Measurements from ENCODE around the gene TMCC1. TPM values are rescaled to one million over a fixed set of nuclear protein-coding genes. Genes with fewer than 3 reads are reported as not detected.
A peak's percentile ranks its signal among the peaks of the same experiment; 100 is the strongest.

The TMCC1 gene
- total RNA-seq, 1 donor from 2014 or later: 52.5 TPM

DNA sequence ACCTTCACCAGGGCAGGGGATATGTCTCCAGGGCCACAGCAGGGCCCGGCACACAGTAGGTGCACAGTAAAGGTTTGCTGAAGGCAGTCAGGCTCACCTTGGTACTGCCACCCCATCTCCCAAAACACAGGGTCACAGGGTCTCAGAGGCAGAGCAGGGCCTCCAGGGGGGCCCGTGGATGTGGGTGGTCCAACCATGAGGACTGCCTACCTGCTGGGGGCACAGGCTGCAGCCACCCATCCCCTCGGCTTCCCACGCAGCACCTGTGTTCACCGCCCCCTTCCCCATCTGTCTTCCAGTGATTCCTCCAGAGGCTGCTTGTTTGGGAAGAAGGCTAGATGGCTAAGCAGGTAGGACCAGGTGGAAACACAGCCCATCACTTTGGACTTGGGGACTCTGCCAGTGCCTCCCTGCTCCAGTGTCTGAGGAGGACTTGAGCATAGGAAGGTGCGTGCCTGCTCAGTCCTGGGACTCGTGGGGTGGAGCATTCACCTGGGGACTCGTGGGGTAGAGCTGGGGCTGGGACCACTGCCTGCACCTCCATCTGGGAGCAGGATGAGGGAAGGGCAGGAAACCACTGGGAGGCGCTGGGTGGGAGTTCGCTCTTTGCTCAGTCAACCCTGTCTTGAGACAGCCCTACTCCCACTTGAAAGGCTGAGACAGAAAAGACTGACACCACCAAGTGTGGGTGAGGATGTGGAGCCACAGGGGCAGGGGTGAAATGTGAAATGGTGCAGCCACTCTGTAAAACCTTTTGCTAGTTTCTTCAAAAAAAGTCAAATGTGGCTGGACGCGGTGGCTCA lies 268.2 kb downstream of the TMCC1 start:
- H3K4me3 Mint-ChIP-seq (ENCODE audit: low read depth): peak overlapping the region; percentile 5
- H3K27me3 Mint-ChIP-seq: no peaks in the 10 kb centered on the region
- no peak for DNase-seq (ENCODE audit: low spot score, unreplicated experiment)
- no peaks in the 10 kb centered on the region for H3K36me3 Mint-ChIP-seq (ENCODE audit: insufficient read depth)
- H3K27ac Mint-ChIP-seq: peak overlapping the region; percentile 93
- TF ChIP-seq, protein P1, sequence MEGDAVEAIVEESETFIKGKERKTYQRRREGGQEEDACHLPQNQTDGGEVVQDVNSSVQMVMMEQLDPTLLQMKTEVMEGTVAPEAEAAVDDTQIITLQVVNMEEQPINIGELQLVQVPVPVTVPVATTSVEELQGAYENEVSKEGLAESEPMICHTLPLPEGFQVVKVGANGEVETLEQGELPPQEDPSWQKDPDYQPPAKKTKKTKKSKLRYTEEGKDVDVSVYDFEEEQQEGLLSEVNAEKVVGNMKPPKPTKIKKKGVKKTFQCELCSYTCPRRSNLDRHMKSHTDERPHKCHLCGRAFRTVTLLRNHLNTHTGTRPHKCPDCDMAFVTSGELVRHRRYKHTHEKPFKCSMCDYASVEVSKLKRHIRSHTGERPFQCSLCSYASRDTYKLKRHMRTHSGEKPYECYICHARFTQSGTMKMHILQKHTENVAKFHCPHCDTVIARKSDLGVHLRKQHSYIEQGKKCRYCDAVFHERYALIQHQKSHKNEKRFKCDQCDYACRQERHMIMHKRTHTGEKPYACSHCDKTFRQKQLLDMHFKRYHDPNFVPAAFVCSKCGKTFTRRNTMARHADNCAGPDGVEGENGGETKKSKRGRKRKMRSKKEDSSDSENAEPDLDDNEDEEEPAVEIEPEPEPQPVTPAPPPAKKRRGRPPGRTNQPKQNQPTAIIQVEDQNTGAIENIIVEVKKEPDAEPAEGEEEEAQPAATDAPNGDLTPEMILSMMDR (IDR thresholded peaks at IDR 0.05; ENCODE audit: unreplicated experiment): no peak
- peaks cover 22% of the 10 kb centered on the region for H3K4me1 Mint-ChIP-seq (ENCODE audit: low read depth)
- H3K9me3 Mint-ChIP-seq (ENCODE audit: low read depth): no peaks in the 10 kb centered on the region

DNA sequence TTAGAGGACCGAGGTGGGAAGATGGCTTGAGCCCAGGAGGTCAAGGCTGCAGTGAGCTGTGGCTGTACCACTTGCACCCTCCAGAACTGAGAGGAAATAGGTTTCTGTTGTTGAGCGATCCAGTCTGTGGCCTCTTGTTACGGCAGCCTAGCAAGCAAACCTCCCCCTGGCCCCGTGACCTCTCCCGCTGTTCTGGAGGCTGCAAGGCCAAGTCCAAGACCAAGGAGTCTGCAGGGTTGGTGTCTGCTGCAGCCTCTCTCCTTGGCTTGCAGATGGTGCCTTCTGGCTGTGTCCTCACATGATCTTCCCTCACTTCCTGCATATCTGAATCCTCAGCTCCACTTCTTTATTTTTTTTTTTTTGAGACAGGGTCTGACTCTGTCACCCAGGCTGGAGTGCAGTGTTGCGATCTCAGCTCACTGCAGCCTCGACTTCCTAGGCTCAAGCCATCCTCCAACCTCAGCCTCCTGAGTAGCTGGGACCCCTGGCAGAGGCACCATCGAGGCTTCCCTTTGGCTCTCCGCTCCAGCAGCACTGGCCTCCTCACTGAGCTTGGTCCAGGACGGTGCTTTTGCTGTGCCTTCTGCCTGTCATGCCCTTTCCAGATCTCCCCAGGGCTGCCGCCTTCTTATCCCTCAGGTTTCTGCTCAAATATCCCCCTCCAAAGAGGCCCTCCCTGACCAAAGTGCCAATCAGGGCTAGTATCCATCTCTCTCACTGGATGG lies 269.0 kb downstream of the TMCC1 start:
- Mint-ChIP-seq H3K4me3 (ENCODE audit: low read depth) (no peak overlapping the region), H3K27me3 (no peaks in the 10 kb centered on the region), H3K9me3 (ENCODE audit: low read depth) (no peaks in the 10 kb centered on the region), H3K4me1 (ENCODE audit: low read depth) (peaks cover 22% of the 10 kb centered on the region), H3K36me3 (ENCODE audit: insufficient read depth) (no peaks in the 10 kb centered on the region), H3K27ac (no peak overlapping the region)
- TF ChIP-seq, protein P1 (IDR thresholded peaks at IDR 0.05; ENCODE audit: unreplicated experiment): no peak
- no peak for DNase-seq (ENCODE audit: low spot score, unreplicated experiment)

DNA sequence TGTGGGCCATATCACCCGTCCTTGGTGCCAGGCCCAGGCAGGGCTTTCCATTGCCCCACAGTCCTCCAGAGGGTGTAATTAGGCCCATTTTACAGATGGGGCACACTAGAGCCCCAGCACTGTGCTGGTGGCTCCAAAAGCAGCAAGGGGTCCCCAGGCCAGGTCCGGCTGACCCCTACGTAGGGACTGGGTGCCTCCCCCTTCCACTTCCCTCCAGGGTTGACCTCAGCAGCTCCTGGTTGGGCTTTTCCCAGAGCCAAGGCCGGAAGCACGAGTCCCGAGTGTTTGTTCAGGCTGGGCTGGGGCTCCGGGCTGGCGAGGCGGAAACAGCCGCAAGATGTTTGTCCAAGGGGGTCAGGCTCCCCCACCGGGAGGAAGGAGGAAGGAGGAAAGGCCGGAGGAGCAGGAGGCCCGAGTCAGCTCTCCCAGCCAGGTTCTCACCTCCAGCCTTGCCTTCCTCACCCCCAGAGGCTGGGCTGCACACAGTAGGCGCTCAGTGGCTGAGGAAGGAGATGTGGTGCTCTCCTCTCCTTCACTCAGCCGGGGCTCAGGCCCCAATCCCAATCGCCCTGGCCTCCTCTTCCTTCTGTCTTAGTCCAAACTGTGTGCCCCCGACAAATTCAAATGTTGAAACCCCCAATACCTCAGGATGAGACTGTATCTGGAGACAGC lies 269.9 kb downstream of the TMCC1 start:
- H3K9me3 Mint-ChIP-seq (ENCODE audit: low read depth): no peaks in the 10 kb centered on the region
- no peak for DNase-seq (ENCODE audit: low spot score, unreplicated experiment)
- TF ChIP-seq, protein P1 (IDR thresholded peaks at IDR 0.05; ENCODE audit: unreplicated experiment): no peak
- H3K4me3 Mint-ChIP-seq (ENCODE audit: low read depth): no peak overlapping the region
- H3K4me1 Mint-ChIP-seq (ENCODE audit: low read depth): peaks cover 22% of the 10 kb centered on the region
- H3K36me3 Mint-ChIP-seq (ENCODE audit: insufficient read depth): no peaks in the 10 kb centered on the region
- H3K27ac Mint-ChIP-seq: no peak overlapping the region
- H3K27me3 Mint-ChIP-seq: no peaks in the 10 kb centered on the region

DNA sequence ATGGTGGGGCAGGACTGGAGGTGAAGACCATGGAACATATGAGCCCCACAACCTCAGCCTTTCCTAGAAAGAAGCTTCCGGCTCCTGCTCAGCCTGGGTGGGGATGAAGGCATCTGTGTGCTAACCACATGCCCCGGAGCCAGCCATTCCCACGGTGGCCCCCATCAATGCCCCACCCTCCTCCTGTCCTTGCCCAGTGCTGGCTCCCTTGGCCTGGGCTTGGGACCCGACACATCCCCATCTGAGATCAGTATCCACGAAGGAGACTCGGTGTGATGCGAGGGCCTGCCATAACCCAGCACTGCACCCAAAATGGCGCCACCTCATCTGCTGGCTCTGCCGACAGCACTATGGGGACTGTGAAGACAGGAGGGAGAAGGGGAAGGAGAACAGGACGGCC lies 270.6 kb downstream of the TMCC1 start:
- TF ChIP-seq, protein P1 (IDR thresholded peaks at IDR 0.05; ENCODE audit: unreplicated experiment): no peak
- Mint-ChIP-seq H3K9me3 (ENCODE audit: low read depth) (no peaks in the 10 kb centered on the region), H3K27me3 (no peaks in the 10 kb centered on the region), H3K36me3 (ENCODE audit: insufficient read depth) (no peaks in the 10 kb centered on the region), H3K4me1 (ENCODE audit: low read depth) (peaks cover 19% of the 10 kb centered on the region), H3K4me3 (ENCODE audit: low read depth) (no peak overlapping the region), H3K27ac (no peak overlapping the region)
- DNase-seq (ENCODE audit: low spot score, unreplicated experiment): no peak

DNA sequence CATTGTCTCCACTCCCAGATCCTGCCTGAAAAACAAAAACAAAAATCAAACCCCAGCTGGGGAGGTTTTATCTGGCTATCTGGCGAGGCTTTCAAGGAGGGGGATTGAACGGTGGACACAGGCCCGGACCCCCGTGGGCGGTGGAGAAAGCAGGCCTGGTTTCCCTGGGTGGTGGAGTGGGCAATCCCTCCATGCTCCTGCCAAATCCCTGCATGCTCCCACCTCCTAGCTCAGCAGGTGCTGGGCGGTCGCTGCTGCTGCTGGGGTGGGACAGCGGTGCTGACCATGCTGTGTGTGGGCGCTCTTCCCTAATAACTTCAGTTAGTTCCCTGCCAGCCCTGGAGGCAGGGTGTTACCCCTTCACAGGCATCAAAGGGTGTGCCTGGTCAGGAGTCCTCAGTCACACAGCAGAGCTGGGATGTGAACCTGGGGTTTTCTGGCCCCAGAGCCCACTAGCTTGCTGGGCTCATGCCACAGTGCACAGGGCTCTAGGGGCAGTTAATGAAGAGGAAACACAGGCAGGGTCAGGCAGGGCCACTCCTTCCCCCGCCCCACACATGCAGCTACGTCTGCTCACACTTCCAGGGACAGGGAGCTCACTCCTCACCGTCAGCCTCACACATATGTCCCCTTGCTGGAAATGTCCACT lies 271.2 kb downstream of the TMCC1 start:
- no peak for DNase-seq (ENCODE audit: low spot score, unreplicated experiment)
- Mint-ChIP-seq H3K36me3 (ENCODE audit: insufficient read depth) (no peaks in the 10 kb centered on the region), H3K4me3 (ENCODE audit: low read depth) (no peak overlapping the region), H3K4me1 (ENCODE audit: low read depth) (peaks cover 14% of the 10 kb centered on the region), H3K27ac (no peak overlapping the region), H3K27me3 (no peaks in the 10 kb centered on the region), H3K9me3 (ENCODE audit: low read depth) (no peaks in the 10 kb centered on the region)
- TF ChIP-seq, protein P1 (IDR thresholded peaks at IDR 0.05; ENCODE audit: unreplicated experiment): no peak

All from progenitor cell of endocrine pancreas (in vitro differentiated cells).